Measurements from ENCODE around the gene CENPX.

CENPX gene

DNA sequence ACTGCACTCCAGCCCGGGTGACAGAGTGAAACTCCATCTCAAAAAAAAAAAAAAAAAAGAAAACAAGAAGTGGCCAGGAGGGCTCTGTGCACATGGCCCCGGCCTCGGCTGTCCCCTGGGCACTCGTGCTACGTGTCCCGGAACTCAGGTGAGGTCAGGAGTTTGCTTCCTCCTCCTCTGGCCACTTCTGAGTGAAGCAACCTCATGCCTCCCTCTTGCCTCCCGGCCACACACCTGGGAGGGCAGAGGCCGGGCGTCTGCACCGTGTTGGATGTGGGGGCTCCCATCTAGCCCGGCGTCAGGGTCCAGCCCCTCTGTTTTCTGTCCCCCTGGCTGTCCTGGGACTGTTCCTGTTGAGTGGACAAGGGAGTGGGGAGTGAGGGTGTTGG, 23.1 kb downstream of the CENPX start:
- Histone ChIP-seq H3K36me3 (ENCODE audit: insufficient read depth, low read length) (no peaks in the 10 kb centered on the region; the same call in 1 of the 2 replicates), H3K9me3 (ENCODE audit: control insufficient read depth, insufficient read depth, low read length) (no peaks in the 10 kb centered on the region), H3K4me1 (ENCODE audit: insufficient read depth, low read length) (peaks cover 8% of the 10 kb centered on the region; the same call in 1 of the 2 replicates), H3K9ac (ENCODE audit: low read depth, low read length) (no peak overlapping the region)

DNA sequence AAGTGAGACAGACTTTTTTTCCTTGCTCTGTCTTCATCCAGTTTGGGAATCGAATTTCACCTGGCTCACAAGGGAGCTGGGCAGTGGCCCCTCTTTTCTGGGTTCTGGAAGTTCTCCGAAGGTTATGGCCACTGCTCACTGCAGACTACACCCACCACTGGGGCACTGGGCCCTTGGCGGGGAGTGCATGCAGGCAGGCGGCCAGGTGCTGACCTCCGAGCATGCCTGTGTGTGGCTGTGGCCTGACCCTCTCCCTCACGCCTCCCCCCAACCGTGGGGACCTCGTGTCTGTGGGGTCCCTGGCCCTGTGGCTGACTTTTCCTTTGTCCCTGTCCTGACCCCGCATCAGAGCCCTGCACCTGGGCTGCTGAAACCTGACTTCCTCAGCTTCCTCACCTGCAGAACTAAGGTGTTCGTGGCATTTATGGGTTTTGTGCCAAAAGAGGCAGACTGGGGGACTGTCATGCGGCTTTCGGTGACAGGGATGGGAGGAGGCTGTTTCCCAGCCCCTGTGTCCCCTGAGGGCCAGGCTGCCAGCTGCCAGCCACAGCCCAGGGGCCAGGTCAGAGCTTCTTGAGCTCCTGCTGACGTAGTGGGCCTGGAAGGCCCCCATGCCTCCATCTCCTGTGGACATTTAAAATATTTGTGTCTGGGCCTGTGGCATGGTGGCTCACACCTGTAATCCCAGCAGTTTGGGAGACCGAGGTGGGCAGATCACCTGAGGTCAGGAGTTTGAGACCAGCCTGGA, 23.8 kb downstream of the CENPX start:
- Histone ChIP-seq H3K36me3 (ENCODE audit: insufficient read depth, low read length) (no peaks in the 10 kb centered on the region; the same call in 1 of the 2 replicates), H3K4me1 (ENCODE audit: insufficient read depth, low read length) (peaks cover 9% of the 10 kb centered on the region; the same call in 1 of the 2 replicates), H3K9ac (ENCODE audit: low read depth, low read length) (no peak overlapping the region)

DNA sequence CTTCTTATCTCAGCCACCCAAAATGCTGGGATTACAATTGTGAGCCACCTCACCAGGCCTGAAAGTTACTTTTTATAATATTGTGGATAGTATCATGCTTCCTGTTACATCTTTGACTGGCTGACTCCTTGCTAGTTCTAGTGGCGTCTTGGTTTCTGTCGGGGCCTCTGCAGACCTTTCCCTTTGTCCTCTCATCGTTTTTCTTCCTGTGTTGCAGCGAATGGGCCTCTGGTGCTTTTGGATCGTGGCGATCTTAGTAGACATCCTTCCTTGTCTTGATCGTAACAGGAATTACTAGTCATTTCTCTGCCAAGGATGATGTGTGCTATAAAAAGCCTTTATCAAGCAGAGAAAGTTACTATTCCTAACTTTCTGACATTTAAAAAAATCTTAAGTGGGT, 24.5 kb downstream of the CENPX start:
- Histone ChIP-seq H3K9me3 (ENCODE audit: control insufficient read depth, insufficient read depth, low read length) (no peaks in the 10 kb centered on the region), H3K36me3 (ENCODE audit: insufficient read depth, low read length) (no peaks in the 10 kb centered on the region; the same call in 1 of the 2 replicates), H3K9ac (ENCODE audit: low read depth, low read length) (no peak overlapping the region), H3K4me1 (ENCODE audit: insufficient read depth, low read length) (peaks cover 10% of the 10 kb centered on the region; the same call in 1 of the 2 replicates)

More for the DNA sequence above, 23.8 kb downstream of the CENPX start:
- H3K9me3 ChIP-seq (ENCODE audit: control insufficient read depth, insufficient read depth, low read length): no peaks in the 10 kb centered on the region

- Histone ChIP-seq H3K9me3 (ENCODE audit: control insufficient read depth, insufficient read depth, low read length) (no peaks in the 10 kb centered on the region), H3K36me3 (ENCODE audit: insufficient read depth, low read length) (no peaks in the 10 kb centered on the region; the same call in 1 of the 2 replicates), H3K4me1 (ENCODE audit: insufficient read depth, low read length) (peaks cover 17% of the 10 kb centered on the region; the same call in 1 of the 2 replicates), H3K9ac (ENCODE audit: low read depth, low read length) (no peak overlapping the region)
Observed at GRCh38 chr17:81996757-81997441, 25.8 kb downstream of the CENPX start.

DNA sequence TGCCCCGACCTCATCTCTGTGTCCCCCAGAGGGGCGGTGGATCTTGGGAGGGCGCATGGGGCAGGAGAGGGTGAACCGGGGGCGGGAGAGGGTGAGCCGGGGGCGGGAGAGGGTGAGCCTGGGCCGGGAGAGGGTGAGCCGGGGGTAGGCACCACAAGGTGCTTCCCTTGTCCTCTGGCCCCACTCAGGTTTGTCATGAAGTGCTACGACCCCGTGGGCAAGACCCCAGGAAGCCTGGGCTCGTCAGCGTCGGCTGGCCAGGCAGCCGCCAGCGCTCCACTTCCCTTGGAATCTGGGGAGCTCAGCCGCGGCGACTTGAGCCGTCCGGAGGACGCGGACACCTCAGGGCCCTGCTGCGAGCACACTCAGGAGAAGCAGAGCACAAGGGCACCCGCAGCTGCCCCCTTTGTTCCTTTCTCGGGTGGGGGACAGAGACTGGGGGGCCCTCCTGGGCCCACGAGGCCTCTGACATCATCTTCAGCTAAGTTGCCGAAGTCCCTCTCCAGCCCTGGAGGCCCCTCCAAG, 26.4 kb downstream of the CENPX start:
- H3K9me3 ChIP-seq (ENCODE audit: control insufficient read depth, insufficient read depth, low read length): no peaks in the 10 kb centered on the region
- no peak overlapping the region for H3K9ac ChIP-seq (ENCODE audit: low read depth, low read length)
- no peaks in the 10 kb centered on the region; the same call in 1 of the 2 replicates for H3K36me3 ChIP-seq (ENCODE audit: insufficient read depth, low read length)
- peaks cover 23% of the 10 kb centered on the region; the same call in 1 of the 2 replicates for H3K4me1 ChIP-seq (ENCODE audit: insufficient read depth, low read length)

- peaks cover 29% of the 10 kb centered on the region; the same call in 1 of the 2 replicates for H3K4me1 ChIP-seq (ENCODE audit: insufficient read depth, low read length)
Observed at GRCh38 chr17:81995463-81996231, 27.0 kb downstream of the CENPX start.

DNA sequence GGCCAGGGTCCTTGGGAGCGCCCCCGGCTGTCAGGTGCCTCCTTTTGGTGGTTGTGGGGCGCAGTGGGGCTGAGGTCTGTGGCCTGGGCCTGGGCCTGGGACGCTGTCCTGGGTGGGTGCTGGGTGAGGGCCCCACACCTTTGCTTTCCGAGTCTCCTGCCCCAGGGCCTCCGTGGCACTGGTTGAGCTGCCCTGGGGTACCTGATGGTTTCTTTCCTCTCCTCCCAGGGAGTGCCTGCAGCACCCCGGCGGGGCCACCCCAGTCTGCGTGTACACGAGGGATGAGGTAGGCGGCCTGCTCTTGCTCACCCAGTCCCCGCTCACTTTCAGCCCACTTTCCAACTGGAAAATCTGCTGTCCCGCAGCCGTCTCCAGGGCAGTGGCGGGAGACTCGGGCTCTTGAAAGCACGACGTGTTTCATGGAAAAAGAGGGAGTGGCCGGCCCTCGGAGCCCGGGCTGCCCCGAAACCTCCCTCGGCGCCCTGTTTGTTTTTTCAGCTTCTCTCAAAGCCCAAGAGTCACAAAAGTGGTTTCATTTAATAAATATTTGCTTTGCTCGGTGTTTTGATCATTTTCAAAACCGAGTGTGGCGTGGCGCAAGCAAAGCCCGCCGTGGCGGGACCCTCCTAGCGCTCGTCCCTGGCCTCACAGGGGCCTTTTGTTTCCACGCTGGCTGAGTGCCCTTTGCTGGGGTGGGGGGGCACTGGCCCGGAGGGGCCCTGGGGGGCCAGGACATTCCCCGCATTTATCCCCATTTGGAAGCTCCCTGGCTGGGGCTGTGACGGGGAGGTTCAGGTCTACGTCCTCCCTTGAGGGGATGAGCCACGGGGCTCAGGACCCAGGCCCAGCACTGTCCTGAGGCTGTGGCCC, 27.9 kb downstream of the CENPX start:
- H3K9ac ChIP-seq (ENCODE audit: low read depth, low read length): no peak overlapping the region
- H3K36me3 ChIP-seq (ENCODE audit: insufficient read depth, low read length): no peaks in the 10 kb centered on the region; the same call in 1 of the 2 replicates
- no peaks in the 10 kb centered on the region for H3K9me3 ChIP-seq (ENCODE audit: control insufficient read depth, insufficient read depth, low read length)
- H3K4me1 ChIP-seq (ENCODE audit: insufficient read depth, low read length): peaks cover 32% of the 10 kb centered on the region; the same call in 1 of the 2 replicates

More at GRCh38 chr17:81995463-81996231, 27.0 kb downstream of the CENPX start:
- no peak overlapping the region for H3K9ac ChIP-seq (ENCODE audit: low read depth, low read length)
- no peaks in the 10 kb centered on the region; the same call in 1 of the 2 replicates for H3K36me3 ChIP-seq (ENCODE audit: insufficient read depth, low read length)
- no peaks in the 10 kb centered on the region for H3K9me3 ChIP-seq (ENCODE audit: control insufficient read depth, insufficient read depth, low read length)

GRCh38 chr17:81993729-81994592, 28.7 kb downstream of the CENPX start:
- Histone ChIP-seq H3K9ac (ENCODE audit: low read depth, low read length) (no peak overlapping the region), H3K9me3 (ENCODE audit: control insufficient read depth, insufficient read depth, low read length) (no peaks in the 10 kb centered on the region), H3K36me3 (ENCODE audit: insufficient read depth, low read length) (no peaks in the 10 kb centered on the region; the same call in 1 of the 2 replicates), H3K4me1 (ENCODE audit: insufficient read depth, low read length) (peaks cover 32% of the 10 kb centered on the region; the same call in 1 of the 2 replicates)

- Histone ChIP-seq H3K9me3 (ENCODE audit: control insufficient read depth, insufficient read depth, low read length) (no peaks in the 10 kb centered on the region), H3K36me3 (ENCODE audit: insufficient read depth, low read length) (no peaks in the 10 kb centered on the region), H3K9ac (ENCODE audit: low read depth, low read length) (0 out of 2 replicates have a peak overlapping the region, but pooled peaks have one; percentile 0), H3K4me1 (ENCODE audit: insufficient read depth, low read length) (peaks cover 32% of the 10 kb centered on the region; the same call in 1 of the 2 replicates)
Observed at GRCh38 chr17:81992306-81993102, 30.2 kb downstream of the CENPX start.

GRCh38 chr17:81991684-81992305, 30.9 kb downstream of the CENPX start:
- H3K4me1 ChIP-seq (ENCODE audit: insufficient read depth, low read length): peaks cover 32% of the 10 kb centered on the region; the same call in 1 of the 2 replicates
- H3K36me3 ChIP-seq (ENCODE audit: insufficient read depth, low read length): no peaks in the 10 kb centered on the region
- H3K9ac ChIP-seq (ENCODE audit: low read depth, low read length): 0 out of 2 replicates have a peak overlapping the region, but pooled peaks have one; percentile 0
- no peaks in the 10 kb centered on the region for H3K9me3 ChIP-seq (ENCODE audit: control insufficient read depth, insufficient read depth, low read length)

GRCh38 chr17:81990836-81991683, 31.6 kb downstream of the CENPX start:
- no peaks in the 10 kb centered on the region; the same call in 1 of the 2 replicates for H3K36me3 ChIP-seq (ENCODE audit: insufficient read depth, low read length)
- no peak overlapping the region for H3K9ac ChIP-seq (ENCODE audit: low read depth, low read length)
- peaks cover 32% of the 10 kb centered on the region; the same call in 1 of the 2 replicates for H3K4me1 ChIP-seq (ENCODE audit: insufficient read depth, low read length)
- no peaks in the 10 kb centered on the region for H3K9me3 ChIP-seq (ENCODE audit: control insufficient read depth, insufficient read depth, low read length)
